ENCODE measurements around the gene GORASP2. TPM values are rescaled to one million over a fixed set of nuclear protein-coding genes. Genes with fewer than 3 reads are reported as not detected.

GORASP2 gene
- total RNA-seq, 1 donor from 2014 or later, result 67.1 TPM

- no peak overlapping the region for H3K4me3 Mint-ChIP-seq
- peaks cover 13% of the 10 kb centered on the region for H3K9me3 Mint-ChIP-seq
- no peaks in the 10 kb centered on the region for H3K27me3 Mint-ChIP-seq (ENCODE audit: insufficient read depth, low read depth)
- H3K9me3 ChIP-seq (ENCODE audit: low read depth), result no peaks in the 10 kb centered on the region
- H3K4me1 Mint-ChIP-seq, result no peaks in the 10 kb centered on the region
- H3K9ac ChIP-seq, result no peak overlapping the region
- no peak overlapping the region for H3K27ac Mint-ChIP-seq
- peaks cover 5% of the 10 kb centered on the region for H3F3A ChIP-seq (ENCODE audit: low read depth)
- peaks cover 85% of the 10 kb centered on the region for H4K20me1 ChIP-seq (ENCODE audit: low read depth)
- H3K27me3 ChIP-seq, result no peaks in the 10 kb centered on the region
- H3K27ac ChIP-seq, result no peak overlapping the region
- DNase-seq (ENCODE audit: low spot score), result no peak
- no peak for TF ChIP-seq EZH2phosphoT487 (IDR thresholded peaks at IDR 0.05)
- no peak for TF ChIP-seq EZH2 (IDR thresholded peaks at IDR 0.05)
- no peak for TF ChIP-seq CTCF (IDR thresholded peaks at IDR 0.05)
- H3K36me3 Mint-ChIP-seq, result peaks cover 30% of the 10 kb centered on the region
- peaks cover 100% of the 10 kb centered on the region for H3K79me2 ChIP-seq (ENCODE audit: low read depth)
- no peak overlapping the region for H2AFZ ChIP-seq (replicated peaks)
- no peak overlapping the region for H3K4me3 ChIP-seq
- H3K4me2 ChIP-seq, result no peak overlapping the region
- peaks cover 3% of the 10 kb centered on the region for H3K36me3 ChIP-seq
- peaks cover 8% of the 10 kb centered on the region for H3K4me1 ChIP-seq
These were observed 13.6 kb downstream of the GORASP2 start for GRCh38 chr2:170942615-170943014.

- H3K9ac ChIP-seq, result no peak overlapping the region
- Mint-ChIP-seq H3K4me3 (no peak overlapping the region), H3K36me3 (peaks cover 30% of the 10 kb centered on the region), H3K27ac (no peak overlapping the region), H3K9me3 (peaks cover 13% of the 10 kb centered on the region), H3K4me1 (no peaks in the 10 kb centered on the region), H3K27me3 (ENCODE audit: insufficient read depth, low read depth) (no peaks in the 10 kb centered on the region)
- H3K9me3 ChIP-seq (ENCODE audit: low read depth), result no peaks in the 10 kb centered on the region
- no peak overlapping the region for H2AFZ ChIP-seq (replicated peaks)
- H3K27me3 ChIP-seq, result no peaks in the 10 kb centered on the region
- H3K4me2 ChIP-seq, result no peak overlapping the region
- TF ChIP-seq CTCF (IDR thresholded peaks at IDR 0.05), result no peak
- TF ChIP-seq EZH2 (IDR thresholded peaks at IDR 0.05), result no peak
- no peak for TF ChIP-seq EZH2phosphoT487 (IDR thresholded peaks at IDR 0.05)
- peaks cover 3% of the 10 kb centered on the region for H3K36me3 ChIP-seq
- no peak for DNase-seq (ENCODE audit: low spot score)
- H3F3A ChIP-seq (ENCODE audit: low read depth), result peaks cover 7% of the 10 kb centered on the region
- H3K79me2 ChIP-seq (ENCODE audit: low read depth), result peaks cover 100% of the 10 kb centered on the region
- peaks cover 84% of the 10 kb centered on the region for H4K20me1 ChIP-seq (ENCODE audit: low read depth)
- no peak overlapping the region for H3K27ac ChIP-seq
- H3K4me3 ChIP-seq, result no peak overlapping the region
- peaks cover 8% of the 10 kb centered on the region for H3K4me1 ChIP-seq
These were observed 14.0 kb downstream of the GORASP2 start for GRCh38 chr2:170943041-170943440.

DNA sequence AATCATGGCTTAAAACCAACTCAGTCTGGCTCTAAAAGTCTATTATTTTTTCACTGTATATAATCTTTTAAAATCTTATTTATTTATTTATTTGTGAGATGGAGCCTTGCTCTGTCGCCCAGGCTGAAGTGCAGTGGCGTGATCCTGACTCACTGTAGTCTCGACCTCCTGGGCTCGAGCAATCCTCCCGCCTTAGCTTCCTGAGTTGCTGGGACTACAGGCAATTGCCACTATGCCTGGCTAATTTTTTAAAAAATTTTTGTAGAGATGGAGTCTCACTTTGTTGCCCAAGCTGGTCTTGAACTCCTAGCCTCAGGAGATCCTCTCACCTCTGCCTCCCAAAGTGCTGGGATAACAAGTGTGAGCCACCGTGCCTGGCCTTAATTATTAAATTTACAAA, 14.5 kb downstream of the GORASP2 start:
- Mint-ChIP-seq H3K9me3 (peaks cover 13% of the 10 kb centered on the region), H3K4me3 (no peak overlapping the region), H3K36me3 (peaks cover 30% of the 10 kb centered on the region), H3K27me3 (ENCODE audit: insufficient read depth, low read depth) (no peaks in the 10 kb centered on the region), H3K4me1 (no peaks in the 10 kb centered on the region), H3K27ac (no peak overlapping the region)
- no peaks in the 10 kb centered on the region for H3K27me3 ChIP-seq
- peaks cover 8% of the 10 kb centered on the region for H3K4me1 ChIP-seq
- H3K9me3 ChIP-seq (ENCODE audit: low read depth), result no peaks in the 10 kb centered on the region
- H3F3A ChIP-seq (ENCODE audit: low read depth), result peaks cover 7% of the 10 kb centered on the region
- no peak overlapping the region for H3K4me3 ChIP-seq
- no peak overlapping the region for H3K4me2 ChIP-seq
- no peak for DNase-seq (ENCODE audit: low spot score)
- H3K36me3 ChIP-seq, result peaks cover 6% of the 10 kb centered on the region
- H3K79me2 ChIP-seq (ENCODE audit: low read depth), result peaks cover 100% of the 10 kb centered on the region
- peaks cover 79% of the 10 kb centered on the region for H4K20me1 ChIP-seq (ENCODE audit: low read depth)
- H3K9ac ChIP-seq, result no peak overlapping the region
- H3K27ac ChIP-seq, result no peak overlapping the region
- TF ChIP-seq EZH2 (IDR thresholded peaks at IDR 0.05), result no peak
- TF ChIP-seq CTCF (IDR thresholded peaks at IDR 0.05), result no peak
- no peak for TF ChIP-seq EZH2phosphoT487 (IDR thresholded peaks at IDR 0.05)
- no peak overlapping the region for H2AFZ ChIP-seq (replicated peaks)

Measured in neural progenitor cell (in vitro differentiated cells).